Measurements from ENCODE around the gene PTPRN2.
"Not testable (repeated sequence)": the region's sequence is repeated elsewhere in the genome, so short reads cannot be mapped to it uniquely, and the experiment has no call there.

The PTPRN2 gene

DNA sequence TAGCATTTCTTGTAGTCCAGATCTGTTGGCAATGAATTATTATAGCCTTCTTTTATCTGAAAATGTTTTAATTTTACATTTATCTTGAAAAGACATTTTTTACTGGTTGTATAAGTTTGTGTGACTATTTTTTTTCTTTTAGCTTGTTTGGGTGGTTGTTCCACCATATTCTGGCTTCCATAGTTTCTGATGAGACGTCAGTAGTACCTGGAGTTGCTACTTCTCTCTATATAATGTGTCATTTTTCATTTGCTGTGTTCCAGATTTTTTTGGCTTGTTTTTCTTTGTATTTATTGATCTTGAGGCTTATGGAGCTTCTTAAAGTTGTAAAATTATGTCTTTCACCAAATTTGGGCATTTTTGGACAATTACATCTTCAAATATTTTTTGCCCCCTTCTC is 1082.0 kb downstream of the PTPRN2 start:
- Histone ChIP-seq H3K27me3 (ENCODE audit: control insufficient read depth, insufficient read depth, low read length) (no peaks in the 10 kb centered on the region), H3K9ac (ENCODE audit: low read depth, low read length) (no peak overlapping the region), H3K4me1 (ENCODE audit: control insufficient read depth, insufficient read depth, low read length) (no peaks in the 10 kb centered on the region), H3K9me3 (replicated peaks; ENCODE audit: low read length) (peaks cover 5% of the 10 kb centered on the region), H3K36me3 (ENCODE audit: insufficient read depth, low read length) (no peaks in the 10 kb centered on the region), H3K4me2 (ENCODE audit: low read length) (no peak overlapping the region), H3K4me3 (ENCODE audit: low read length) (no peak overlapping the region)

DNA sequence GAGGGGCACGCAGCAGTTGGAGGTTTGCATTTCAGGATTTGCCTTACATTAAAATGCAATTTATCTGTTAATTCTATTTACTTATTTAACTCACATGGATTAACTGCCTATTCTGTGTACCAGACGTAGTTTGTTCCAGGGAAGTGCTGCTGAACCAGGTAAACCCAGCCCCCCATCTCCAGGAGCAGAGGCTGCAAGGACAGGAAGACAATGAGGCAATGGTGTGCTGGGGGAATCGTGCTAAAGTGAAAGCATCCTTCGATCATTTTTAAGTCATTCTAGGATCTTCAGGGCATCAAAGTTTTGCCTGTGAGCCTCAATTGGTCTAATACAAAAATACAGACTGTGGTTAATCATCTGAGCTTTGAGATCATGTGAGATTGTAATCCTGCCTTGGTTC is 1084.4 kb downstream of the PTPRN2 start:
- no peak overlapping the region for H3K4me3 ChIP-seq (ENCODE audit: low read length)
- no peaks in the 10 kb centered on the region for H3K36me3 ChIP-seq (ENCODE audit: insufficient read depth, low read length)
- no peak overlapping the region for H3K9ac ChIP-seq (ENCODE audit: low read depth, low read length)
- H3K9me3 ChIP-seq (replicated peaks; ENCODE audit: low read length), result peaks cover 7% of the 10 kb centered on the region
- no peak overlapping the region for H3K4me2 ChIP-seq (ENCODE audit: low read length)
- no peaks in the 10 kb centered on the region for H3K27me3 ChIP-seq (ENCODE audit: control insufficient read depth, insufficient read depth, low read length)
- H3K4me1 ChIP-seq (ENCODE audit: control insufficient read depth, insufficient read depth, low read length), result no peaks in the 10 kb centered on the region

GRCh38 chr7:157502701-157503111 is 1084.9 kb downstream of the PTPRN2 start:
- Histone ChIP-seq H3K4me1 (ENCODE audit: control insufficient read depth, insufficient read depth, low read length) (no peaks in the 10 kb centered on the region), H3K4me2 (ENCODE audit: low read length) (no peak overlapping the region), H3K9ac (ENCODE audit: low read depth, low read length) (no peak overlapping the region), H3K36me3 (ENCODE audit: insufficient read depth, low read length) (no peaks in the 10 kb centered on the region), H3K9me3 (replicated peaks; ENCODE audit: low read length) (peaks cover 7% of the 10 kb centered on the region), H3K27me3 (ENCODE audit: control insufficient read depth, insufficient read depth, low read length) (no peaks in the 10 kb centered on the region), H3K4me3 (ENCODE audit: low read length) (no peak overlapping the region)

GRCh38 chr7:157501581-157501980 is 1086.0 kb downstream of the PTPRN2 start:
- H3K4me2 ChIP-seq (ENCODE audit: low read length), result no peak overlapping the region
- no peaks in the 10 kb centered on the region for H3K4me1 ChIP-seq (ENCODE audit: control insufficient read depth, insufficient read depth, low read length)
- no peak overlapping the region for H3K4me3 ChIP-seq (ENCODE audit: low read length)
- no peaks in the 10 kb centered on the region for H3K27me3 ChIP-seq (ENCODE audit: control insufficient read depth, insufficient read depth, low read length)
- no peak overlapping the region for H3K9ac ChIP-seq (ENCODE audit: low read depth, low read length)
- peaks cover 7% of the 10 kb centered on the region for H3K9me3 ChIP-seq (replicated peaks; ENCODE audit: low read length)
- H3K36me3 ChIP-seq (ENCODE audit: insufficient read depth, low read length), result no peaks in the 10 kb centered on the region

GRCh38 chr7:157500989-157501540 is 1086.6 kb downstream of the PTPRN2 start:
- H3K4me1 ChIP-seq (ENCODE audit: control insufficient read depth, insufficient read depth, low read length); H3K4me2 ChIP-seq (ENCODE audit: low read length); H3K4me3 ChIP-seq (ENCODE audit: low read length); H3K9ac ChIP-seq (ENCODE audit: low read depth, low read length); H3K9me3 ChIP-seq (replicated peaks; ENCODE audit: low read length); H3K36me3 ChIP-seq (ENCODE audit: insufficient read depth, low read length); H3K27me3 ChIP-seq (ENCODE audit: control insufficient read depth, insufficient read depth, low read length): not testable (repeated sequence)

DNA sequence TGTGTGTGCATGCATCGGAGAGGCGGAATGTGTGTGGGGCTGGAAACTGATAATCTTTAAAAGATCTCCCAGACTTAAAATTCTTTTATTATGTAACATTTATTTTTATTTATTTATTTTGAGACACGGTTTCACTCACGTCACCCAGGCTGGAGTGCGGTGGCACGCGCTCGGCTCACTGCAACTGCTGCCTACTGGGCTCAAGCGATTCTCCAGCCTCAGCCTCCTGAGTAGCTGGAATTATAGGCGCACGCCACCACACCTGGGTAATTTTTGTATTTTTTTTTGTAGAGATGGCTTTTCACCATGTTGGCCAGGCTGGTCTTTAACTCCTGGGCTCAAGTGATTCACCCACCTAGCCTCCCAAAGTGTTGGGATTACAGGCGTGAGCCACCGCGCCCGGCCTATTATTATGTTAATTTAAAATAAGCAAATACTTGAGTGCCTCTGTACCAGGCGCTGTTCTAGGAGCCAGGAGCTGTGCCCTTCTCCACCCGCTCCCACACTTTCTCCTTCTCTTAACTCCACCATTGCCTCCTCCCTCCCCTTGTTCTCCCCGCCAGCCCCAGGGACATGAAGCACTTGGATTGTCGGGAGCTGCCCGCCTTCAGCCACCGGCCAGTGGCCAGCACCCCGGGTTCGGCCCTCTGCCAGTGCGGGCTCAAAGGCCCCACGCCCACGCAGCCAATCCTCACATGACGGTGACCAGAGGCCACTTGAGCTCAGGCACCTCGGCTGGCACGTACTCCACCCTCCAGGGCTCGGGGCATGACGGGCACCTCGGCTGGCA is 1087.3 kb downstream of the PTPRN2 start:
- H3K9me3 ChIP-seq (replicated peaks; ENCODE audit: low read length), result peaks cover 7% of the 10 kb centered on the region
- H3K36me3 ChIP-seq (ENCODE audit: insufficient read depth, low read length), result no peaks in the 10 kb centered on the region
- no peak overlapping the region for H3K4me2 ChIP-seq (ENCODE audit: low read length)
- H3K4me1 ChIP-seq (ENCODE audit: control insufficient read depth, insufficient read depth, low read length), result no peaks in the 10 kb centered on the region
- H3K27me3 ChIP-seq (ENCODE audit: control insufficient read depth, insufficient read depth, low read length), result no peaks in the 10 kb centered on the region
- no peak overlapping the region for H3K9ac ChIP-seq (ENCODE audit: low read depth, low read length)
- H3K4me3 ChIP-seq (ENCODE audit: low read length), result no peak overlapping the region

DNA sequence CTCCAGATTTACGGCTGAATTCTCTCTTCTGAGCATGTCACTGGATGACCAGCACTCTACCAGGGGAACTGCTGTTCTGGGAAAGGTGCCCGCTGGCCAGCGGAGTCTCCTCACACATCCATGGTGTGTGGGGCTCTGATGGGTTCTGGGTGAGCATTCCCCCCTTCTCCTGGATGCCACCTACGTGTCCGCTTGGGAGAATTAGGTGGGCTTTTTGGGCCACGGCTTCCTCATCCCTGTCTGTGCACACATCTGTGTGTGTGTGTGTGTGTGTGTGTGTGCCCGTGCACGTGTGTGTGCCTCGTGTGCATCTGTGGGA is 1087.8 kb downstream of the PTPRN2 start:
- Histone ChIP-seq H3K4me1 (ENCODE audit: control insufficient read depth, insufficient read depth, low read length) (no peaks in the 10 kb centered on the region), H3K36me3 (ENCODE audit: insufficient read depth, low read length) (no peaks in the 10 kb centered on the region), H3K9ac (ENCODE audit: low read depth, low read length) (no peak overlapping the region), H3K9me3 (replicated peaks; ENCODE audit: low read length) (peaks cover 7% of the 10 kb centered on the region), H3K4me3 (ENCODE audit: low read length) (no peak overlapping the region), H3K27me3 (ENCODE audit: control insufficient read depth, insufficient read depth, low read length) (no peaks in the 10 kb centered on the region), H3K4me2 (ENCODE audit: low read length) (no peak overlapping the region)

- Histone ChIP-seq H3K27me3 (ENCODE audit: control insufficient read depth, insufficient read depth, low read length) (no peaks in the 10 kb centered on the region), H3K4me2 (ENCODE audit: low read length) (no peak overlapping the region), H3K9me3 (replicated peaks; ENCODE audit: low read length) (peaks cover 7% of the 10 kb centered on the region), H3K9ac (ENCODE audit: low read depth, low read length) (no peak overlapping the region), H3K4me1 (ENCODE audit: control insufficient read depth, insufficient read depth, low read length) (no peaks in the 10 kb centered on the region), H3K36me3 (ENCODE audit: insufficient read depth, low read length) (no peaks in the 10 kb centered on the region), H3K4me3 (ENCODE audit: low read length) (no peak overlapping the region)
Measured at GRCh38 chr7:157499121-157499834, 1088.3 kb downstream of the PTPRN2 start.

DNA sequence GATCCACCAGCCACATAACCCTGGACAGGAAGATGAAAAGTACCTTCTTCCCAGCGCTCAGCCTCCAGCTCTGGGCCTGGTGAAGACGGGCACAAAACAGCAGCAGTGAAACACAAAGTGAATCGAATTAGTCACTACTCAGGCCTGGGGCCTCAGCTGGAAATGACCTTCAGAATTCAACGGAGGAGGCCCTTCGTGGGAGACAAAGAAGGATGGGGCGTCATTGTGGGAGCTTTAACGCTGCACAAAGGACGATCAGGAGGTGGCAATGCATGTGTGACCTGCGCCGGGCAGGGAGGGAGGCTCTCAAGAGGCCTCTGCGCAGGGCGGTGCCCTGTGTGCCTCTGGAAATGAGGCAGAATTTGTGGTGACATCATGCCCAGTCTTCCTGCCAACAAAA is 1089.0 kb downstream of the PTPRN2 start:
- Histone ChIP-seq H3K4me2 (ENCODE audit: low read length) (no peak overlapping the region), H3K9ac (ENCODE audit: low read depth, low read length) (no peak overlapping the region), H3K36me3 (ENCODE audit: insufficient read depth, low read length) (no peaks in the 10 kb centered on the region), H3K27me3 (ENCODE audit: control insufficient read depth, insufficient read depth, low read length) (no peaks in the 10 kb centered on the region), H3K4me3 (ENCODE audit: low read length) (no peak overlapping the region), H3K4me1 (ENCODE audit: control insufficient read depth, insufficient read depth, low read length) (no peaks in the 10 kb centered on the region), H3K9me3 (replicated peaks; ENCODE audit: low read length) (peaks cover 7% of the 10 kb centered on the region)

- Histone ChIP-seq H3K36me3 (ENCODE audit: insufficient read depth, low read length) (no peaks in the 10 kb centered on the region), H3K4me2 (ENCODE audit: low read length) (no peak overlapping the region), H3K27me3 (ENCODE audit: control insufficient read depth, insufficient read depth, low read length) (no peaks in the 10 kb centered on the region), H3K9ac (ENCODE audit: low read depth, low read length) (no peak overlapping the region), H3K4me3 (ENCODE audit: low read length) (no peak overlapping the region), H3K4me1 (ENCODE audit: control insufficient read depth, insufficient read depth, low read length) (no peaks in the 10 kb centered on the region), H3K9me3 (replicated peaks; ENCODE audit: low read length) (peaks cover 7% of the 10 kb centered on the region)
Measured at GRCh38 chr7:157497744-157498651, 1089.6 kb downstream of the PTPRN2 start.

- Histone ChIP-seq H3K27me3 (ENCODE audit: control insufficient read depth, insufficient read depth, low read length) (no peaks in the 10 kb centered on the region), H3K9ac (ENCODE audit: low read depth, low read length) (no peak overlapping the region), H3K9me3 (replicated peaks; ENCODE audit: low read length) (peaks cover 7% of the 10 kb centered on the region), H3K36me3 (ENCODE audit: insufficient read depth, low read length) (no peaks in the 10 kb centered on the region), H3K4me3 (ENCODE audit: low read length) (no peak overlapping the region), H3K4me1 (ENCODE audit: control insufficient read depth, insufficient read depth, low read length) (no peaks in the 10 kb centered on the region), H3K4me2 (ENCODE audit: low read length) (no peak overlapping the region)
Measured at GRCh38 chr7:157497367-157497743, 1090.3 kb downstream of the PTPRN2 start.
